OCI-LY7 (cell line): ENCODE measurements around the gene WNK2. TPM values are rescaled to one million over a fixed set of nuclear protein-coding genes. Genes with fewer than 3 reads are reported as not detected.
"Not testable (repeated sequence)": the region's sequence is repeated elsewhere in the genome, so short reads cannot be mapped to it uniquely, and the experiment has no call there.

Experiments
- BruUV-seq: library from RNA; stranded (reverse); fragments of 400-500 nt; replicated peaks from 2 replicates; lab custom pipeline; 2021; lab: Mats Ljungman, UMichigan
- CTCF ChIA-PET: fragments of 300-600 bp; sonication (Branson Sonifier 250); formaldehyde crosslinking; loops from one replicate; lab custom pipeline; 2022; ENCODE audit warnings: antibody characterized with exemption; ENCODE audit not compliant: unreplicated experiment; lab: Charles Lee
- POLR2A ChIA-PET: fragments of 300-600 bp; sonication (Branson Sonifier 250); formaldehyde crosslinking; loops from one replicate; lab custom pipeline; 2022; ENCODE audit warnings: antibody characterized with exemption; lab: Charles Lee
- DNase-seq: peaks from one replicate; pipeline ENCODE4 v3.0.0-alpha.2; 2015; ENCODE audit warnings: low spot score
- H2AFZ ChIP-seq: fragments of 200-600 bp; sonication (generic), shearing (Covaris generic); 2 replicates; pipeline ENCODE4 v1.6.1; 2014; ENCODE audit warnings: mild to moderate bottlenecking, antibody characterized with exemption, low read length, moderate library complexity
- H3K27ac ChIP-seq: fragments of 200-600 bp; sonication (generic); 2 replicates; pipeline ENCODE4 v1.5.1; 2014; ENCODE audit warnings: mixed run types, low read depth, mild to moderate bottlenecking, moderate library complexity, low read length, inconsistent platforms; ENCODE audit not compliant: poor library complexity, severe bottlenecking
- H3K36me3 ChIP-seq: fragments of 200-600 bp; sonication (generic); 2 replicates; pipeline ENCODE4 v1.6.1; 2014; ENCODE audit warnings: mild to moderate bottlenecking, antibody characterized with exemption, low read length, moderate library complexity, mixed read lengths; ENCODE audit not compliant: insufficient read depth
- H3K4me1 ChIP-seq: fragments of 200-600 bp; sonication (generic); 2 replicates; pipeline ENCODE4 v1.5.1; 2014; ENCODE audit warnings: mild to moderate bottlenecking, low read length; ENCODE audit not compliant: insufficient read depth, poor library complexity, severe bottlenecking
- H3K4me2 ChIP-seq: fragments of 200-600 bp; sonication (generic); 2 replicates; pipeline ENCODE4 v1.6.1; 2014; ENCODE audit warnings: mild to moderate bottlenecking, low read length
- H3K4me3 ChIP-seq: fragments of 200-600 bp; sonication (generic); 2 replicates; pipeline ENCODE4 v1.5.1; 2014; ENCODE audit warnings: mild to moderate bottlenecking, low read depth, low read length; ENCODE audit not compliant: poor library complexity, severe bottlenecking
- H3K79me2 ChIP-seq: fragments of 200-600 bp; sonication (generic); 2 replicates; pipeline ENCODE4 v1.6.1; 2016; ENCODE audit warnings: low read depth, mild to moderate bottlenecking, low read length, moderate library complexity, mixed read lengths; ENCODE audit not compliant: insufficient read depth
- H3K9me2 ChIP-seq: fragments of 200-600 bp; sonication (generic); 2 replicates; pipeline ENCODE4 v1.6.1; 2016; ENCODE audit warnings: mild to moderate bottlenecking, low read length, mixed read lengths; ENCODE audit not compliant: insufficient read depth
- H3K9me3 ChIP-seq: fragments of 200-600 bp; sonication (generic); 2 replicates; pipeline ENCODE4 v1.6.1; 2014; ENCODE audit warnings: mild to moderate bottlenecking, mixed run types, low read length, mixed read lengths
- H4K20me1 ChIP-seq: fragments of 200-600 bp; sonication (generic); 2 replicates; pipeline ENCODE4 v1.6.1; 2014; ENCODE audit warnings: mild to moderate bottlenecking, antibody characterized with exemption, low read length, moderate library complexity, mixed read lengths; ENCODE audit not compliant: insufficient read depth
- EZH2phosphoT487 ChIP-seq: fragments of 200-600 bp; sonication (generic); IDR thresholded peaks from 2 replicates; pipeline ENCODE4 v1.6.1; 2018; ENCODE audit warnings: low read depth, borderline replicate concordance, mild to moderate bottlenecking, mixed run types, antibody characterized with exemption, low read length, moderate library complexity, mixed read lengths
- intact Hi-C: fragments of 100-400 bp; cut with micrococcal nuclease; formaldehyde crosslinking; loops from one replicate; pipeline ENCODE4 v1.10.0; 2022; ENCODE audit not compliant: unreplicated experiment
- total RNA-seq, 2 experiments: library from RNA; depleted of rRNA in 1 of 2; stranded (reverse); fragments of >200 nt in 1 of 2; shearing (Covaris generic) in 1 of 2; gene quantifications; 2 replicates each; pipeline ENCODE4 v1.2.3, GENCODE V29; 2014 to 2022
- TF ChIP-seq, protein P1 (sequence below): fragments of 200-600 bp; sonication (generic); conservative IDR thresholded peaks from 2 replicates; pipeline ENCODE4 v1.5.1; 2014; ENCODE audit warnings: mild to moderate bottlenecking, antibody characterized with exemption, low read length, moderate library complexity, mixed read lengths

Gene WNK2
- total RNA-seq, 2 experiments from 2014 or later: 142 to 194 TPM

GRCh38 chr9:93340091-93340490 lies 156.2 kb downstream of the WNK2 start:
- POLR2A ChIA-PET: no interaction called here
- TF ChIP-seq, protein P1, sequence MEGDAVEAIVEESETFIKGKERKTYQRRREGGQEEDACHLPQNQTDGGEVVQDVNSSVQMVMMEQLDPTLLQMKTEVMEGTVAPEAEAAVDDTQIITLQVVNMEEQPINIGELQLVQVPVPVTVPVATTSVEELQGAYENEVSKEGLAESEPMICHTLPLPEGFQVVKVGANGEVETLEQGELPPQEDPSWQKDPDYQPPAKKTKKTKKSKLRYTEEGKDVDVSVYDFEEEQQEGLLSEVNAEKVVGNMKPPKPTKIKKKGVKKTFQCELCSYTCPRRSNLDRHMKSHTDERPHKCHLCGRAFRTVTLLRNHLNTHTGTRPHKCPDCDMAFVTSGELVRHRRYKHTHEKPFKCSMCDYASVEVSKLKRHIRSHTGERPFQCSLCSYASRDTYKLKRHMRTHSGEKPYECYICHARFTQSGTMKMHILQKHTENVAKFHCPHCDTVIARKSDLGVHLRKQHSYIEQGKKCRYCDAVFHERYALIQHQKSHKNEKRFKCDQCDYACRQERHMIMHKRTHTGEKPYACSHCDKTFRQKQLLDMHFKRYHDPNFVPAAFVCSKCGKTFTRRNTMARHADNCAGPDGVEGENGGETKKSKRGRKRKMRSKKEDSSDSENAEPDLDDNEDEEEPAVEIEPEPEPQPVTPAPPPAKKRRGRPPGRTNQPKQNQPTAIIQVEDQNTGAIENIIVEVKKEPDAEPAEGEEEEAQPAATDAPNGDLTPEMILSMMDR: no peak
- Histone ChIP-seq H4K20me1 (no peaks in the 10 kb centered on the region), H2AFZ (no peak overlapping the region), H3K4me3 (no peak overlapping the region), H3K36me3 (no peaks in the 10 kb centered on the region), H3K79me2 (no peaks in the 10 kb centered on the region), H3K4me2 (no peak overlapping the region), H3K9me3 (peaks cover 17% of the 10 kb centered on the region; the same call in 1 of the 2 replicates), H3K4me1 (no peaks in the 10 kb centered on the region), H3K27ac (no peak overlapping the region), H3K9me2 (no peaks in the 10 kb centered on the region)
- no TSS peak for BruUV-seq
- no peak for DNase-seq
- intact Hi-C loops: no loop called here
- CTCF ChIA-PET: no interaction called here

DNA sequence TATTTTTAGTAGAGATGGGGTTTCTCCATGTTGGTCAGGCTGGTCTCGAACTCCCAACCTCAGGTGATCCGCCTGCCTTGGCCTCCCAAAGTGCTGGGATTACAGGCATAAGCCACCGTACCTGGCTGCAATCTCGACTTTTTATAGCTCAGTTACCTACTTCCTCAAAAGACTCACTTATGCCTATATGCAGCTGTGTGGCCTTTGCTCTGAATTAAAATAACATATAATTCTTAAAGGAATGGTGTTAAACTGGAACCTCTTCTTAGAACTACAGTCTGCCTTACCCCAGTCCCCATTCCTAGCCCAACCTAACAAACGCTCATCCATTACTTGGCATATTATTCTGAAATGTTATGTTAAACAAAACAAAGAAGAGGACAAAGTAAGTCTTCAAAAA lies 157.9 kb downstream of the WNK2 start:
- DNase-seq: peak; percentile 27
- H3K9me2 ChIP-seq, H3K4me1 ChIP-seq, CTCF ChIA-PET, intact Hi-C loops, H3K4me3 ChIP-seq, H2AFZ ChIP-seq, BruUV-seq, H3K27ac ChIP-seq, H3K4me2 ChIP-seq, H4K20me1 ChIP-seq, H3K79me2 ChIP-seq, H3K36me3 ChIP-seq: not testable (repeated sequence)
- POLR2A ChIA-PET: interaction anchor here (0.5 to 0.9 kb wide), 4 partner anchors 10 to 364 kb away, joined by 3 to 5 read pairs (median 4); no protein-coding TSS in a partner anchor
- H3K9me3 ChIP-seq: peaks cover 17% of the 10 kb centered on the region; the same call in 1 of the 2 replicates

DNA sequence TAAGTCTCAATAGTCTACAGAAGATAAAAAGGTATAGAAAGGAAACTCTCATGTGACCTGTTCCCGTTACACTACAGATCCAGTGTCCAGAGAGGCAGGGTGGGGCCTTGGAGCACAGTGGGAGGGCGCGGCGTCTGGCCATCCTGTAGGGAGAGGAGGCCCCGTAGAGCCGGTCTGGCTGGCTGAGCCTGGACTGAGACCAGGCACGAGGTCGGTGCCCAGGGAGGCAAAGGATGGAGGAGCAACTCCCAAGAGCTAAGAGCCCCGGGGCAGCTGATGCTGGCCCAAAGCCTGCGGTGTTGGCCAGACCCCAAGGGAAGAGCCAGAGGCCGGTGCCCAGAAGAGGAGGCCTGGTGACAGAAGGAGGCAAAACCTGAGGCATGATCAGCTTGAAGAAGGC lies 158.5 kb downstream of the WNK2 start:
- H4K20me1 ChIP-seq, intact Hi-C loops, DNase-seq, H3K79me2 ChIP-seq, H3K27ac ChIP-seq, H3K9me2 ChIP-seq, BruUV-seq, H3K4me2 ChIP-seq, H2AFZ ChIP-seq, H3K36me3 ChIP-seq, CTCF ChIA-PET, H3K4me1 ChIP-seq, H3K4me3 ChIP-seq: not testable (repeated sequence)
- peaks cover 17% of the 10 kb centered on the region; the same call in 1 of the 2 replicates for H3K9me3 ChIP-seq
- POLR2A ChIA-PET: interaction anchor here (0.5 kb wide), 1 partner anchor 296 kb away, joined by 4 read pairs; no protein-coding TSS in a partner anchor

DNA sequence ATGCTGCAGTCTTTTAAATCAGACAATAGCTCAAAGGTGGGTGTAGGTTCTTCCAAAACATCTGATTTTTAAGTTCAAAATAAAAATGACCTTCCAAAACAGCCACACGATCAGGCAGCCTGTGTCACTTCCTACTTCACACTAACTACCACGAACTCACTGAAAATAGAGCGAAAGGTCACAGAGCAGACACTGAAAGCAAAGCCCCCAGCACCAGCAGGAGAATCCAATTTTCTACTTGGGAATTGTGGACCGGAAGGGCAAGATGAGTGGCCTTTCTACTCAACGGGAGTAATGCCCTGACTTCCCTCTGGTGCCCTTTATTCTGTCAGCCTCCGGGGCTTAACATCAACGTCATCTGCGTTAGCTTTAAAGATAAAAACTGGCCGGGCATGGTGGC lies 159.7 kb downstream of the WNK2 start:
- Histone ChIP-seq H3K9me2 (no peaks in the 10 kb centered on the region), H3K79me2 (no peaks in the 10 kb centered on the region), H4K20me1 (no peaks in the 10 kb centered on the region), H3K4me1 (no peaks in the 10 kb centered on the region), H3K4me2 (no peak overlapping the region), H3K36me3 (no peaks in the 10 kb centered on the region), H2AFZ (no peak overlapping the region), H3K27ac (no peak overlapping the region), H3K9me3 (peaks cover 11% of the 10 kb centered on the region; the same call in 1 of the 2 replicates), H3K4me3 (no peak overlapping the region)
- intact Hi-C loops: no loop called here
- ChIA-PET CTCF (no interaction called here), POLR2A (interaction anchor here (0.6 kb wide), 1 partner anchor 111 kb away, joined by 6 read pairs; no protein-coding TSS in a partner anchor)
- no TSS peak for BruUV-seq
- DNase-seq: no peak
- TF ChIP-seq EZH2phosphoT487: no peak
- TF ChIP-seq, protein P1: no peak
